Neural progenitor cell (in vitro differentiated cells): ENCODE measurements around the gene ZCCHC10.

Source experiments
- CTCF ChIP-seq: fragments of 200-600 bp; sonication (generic); IDR thresholded peaks from 2 replicates; pipeline ENCODE4 v1.5.1; 2017; ENCODE audit warnings: antibody characterized with exemption, mild to moderate bottlenecking
- EZH2 ChIP-seq: fragments of 200-600 bp; sonication (generic); IDR thresholded peaks from 2 replicates; pipeline ENCODE4 v1.6.1; 2017; ENCODE audit warnings: antibody characterized with exemption, mild to moderate bottlenecking, moderate library complexity
- EZH2phosphoT487 ChIP-seq: fragments of 200-600 bp; sonication (generic); IDR thresholded peaks from 2 replicates; pipeline ENCODE4 v1.6.1; 2017; ENCODE audit warnings: antibody characterized with exemption

- no peak for TF ChIP-seq CTCF
- no peak for TF ChIP-seq EZH2
- no peak for TF ChIP-seq EZH2phosphoT487
These were observed 21.1 kb upstream of the ZCCHC10 start for GRCh38 chr5:133047404-133047803.
